LNCAP (cell line): ENCODE data around the gene MAPK8IP2.

ENCODE experiments used
- CTCF ChIP-seq: fragments of 450-650 bp; IDR thresholded peaks from 2 replicates; pipeline ENCODE4 v1.5.1; 2017; ENCODE audit warnings: mild to moderate bottlenecking

Gene MAPK8IP2

GRCh38 chr22:50628543-50629134 lies 28.0 kb downstream of the MAPK8IP2 start:
- TF ChIP-seq CTCF, result no peak

GRCh38 chr22:50630376-50630775 lies 29.8 kb downstream of the MAPK8IP2 start:
- no peak for TF ChIP-seq CTCF

GRCh38 chr22:50633086-50633485 lies 32.5 kb downstream of the MAPK8IP2 start:
- TF ChIP-seq CTCF, result no peak

- TF ChIP-seq CTCF, result no peak
Measured at GRCh38 chr22:50633771-50634170, 33.2 kb downstream of the MAPK8IP2 start.

- no peak for TF ChIP-seq CTCF
Measured at GRCh38 chr22:50635591-50635990, 35.0 kb downstream of the MAPK8IP2 start.

GRCh38 chr22:50640857-50641647 lies 40.5 kb downstream of the MAPK8IP2 start:
- TF ChIP-seq CTCF, result no peak

GRCh38 chr22:50641696-50642607 lies 41.4 kb downstream of the MAPK8IP2 start:
- TF ChIP-seq CTCF, result no peak
